Smooth muscle cell (in vitro differentiated cells): ENCODE measurements around the gene PHF21B. TPM values are rescaled to one million over a fixed set of nuclear protein-coding genes. Genes with fewer than 3 reads are reported as not detected.

Source experiments
- DNase-seq: peaks from one replicate; lab custom pipeline; 2025; ENCODE audit not compliant: unreplicated experiment; lab: John Stamatoyannopoulos, UW
- H2AFZ ChIP-seq: fragments of 200-600 bp; sonication (generic); 2 replicates; pipeline ENCODE4 v1.6.0; 2016; ENCODE audit warnings: antibody characterized with exemption, low read depth, mild to moderate bottlenecking
- H3F3A ChIP-seq: fragments of 200-600 bp; sonication (generic); 2 replicates; pipeline ENCODE4 v1.6.0; 2017; ENCODE audit warnings: antibody characterized with exemption, low read depth
- H3K27ac ChIP-seq: fragments of 200-600 bp; sonication (generic); 2 replicates; pipeline ENCODE4 v1.5.1; 2016; ENCODE audit warnings: low read depth, mild to moderate bottlenecking
- H3K27me3 ChIP-seq: fragments of 200-600 bp; sonication (generic); 2 replicates; pipeline ENCODE4 v1.6.1; 2016; ENCODE audit warnings: low read depth, mild to moderate bottlenecking
- H3K36me3 ChIP-seq: fragments of 200-600 bp; sonication (generic); 2 replicates; pipeline ENCODE4 v1.5.1; 2016; ENCODE audit warnings: low read depth
- H3K4me1 ChIP-seq: fragments of 200-600 bp; sonication (generic); 2 replicates; pipeline ENCODE4 v1.5.1; 2016; ENCODE audit warnings: low read depth
- H3K4me2 ChIP-seq: fragments of 200-600 bp; sonication (generic); 2 replicates; pipeline ENCODE4 v1.6.0; 2016; ENCODE audit warnings: mild to moderate bottlenecking
- H3K4me3 ChIP-seq: fragments of 200-600 bp; sonication (generic); 2 replicates; pipeline ENCODE4 v1.5.1; 2016; ENCODE audit warnings: mild to moderate bottlenecking
- H3K79me2 ChIP-seq: fragments of 200-600 bp; sonication (generic); 2 replicates; pipeline ENCODE4 v1.6.0; 2016; ENCODE audit warnings: low read depth, mild to moderate bottlenecking
- H3K9ac ChIP-seq: fragments of 200-600 bp; sonication (generic); 2 replicates; pipeline ENCODE4 v1.6.0; 2016; ENCODE audit warnings: low read depth
- H3K9me3 ChIP-seq: fragments of 200-600 bp; sonication (generic); replicated peaks from 2 replicates; pipeline ENCODE4 v1.5.1; 2016; ENCODE audit warnings: low read depth
- H4K20me1 ChIP-seq: fragments of 200-600 bp; sonication (generic); 2 replicates; pipeline ENCODE4 v1.6.0; 2016; ENCODE audit warnings: low read depth
- WGBS: methylation state at CpG from one replicate; pipeline ENCODE4 v1.1.7; 2016; ENCODE audit warnings: low lambda C conversion rate; 5-methylcytosine and 5-hydroxymethylcytosine counted together
- polyA plus RNA-seq: library from polyadenylated mRNA; unstranded; fragments of >200 nt; fragmentation: Nextera tagmentation; extraction: Ambion mirVana; gene quantifications from 2 replicates; pipeline ENCODE4 v1.2.1, GENCODE V29; 2016
- total RNA-seq: library from RNA; depleted of rRNA; stranded (reverse); fragments of >200 nt; gene quantifications from 2 replicates; pipeline ENCODE4 v1.2.3, GENCODE V29; 2014
- TF ChIP-seq, protein P1 (sequence below): fragments of 200-600 bp; sonication (generic); IDR thresholded peaks from 2 replicates; pipeline ENCODE4 v1.5.1; 2017; ENCODE audit warnings: borderline replicate concordance, mild to moderate bottlenecking, antibody characterized with exemption; ENCODE audit not compliant: insufficient read depth, poor library complexity, severe bottlenecking

Gene PHF21B
- total and polyA plus RNA-seq, 2 experiments from 2014 or later = 0.13 TPM

DNA sequence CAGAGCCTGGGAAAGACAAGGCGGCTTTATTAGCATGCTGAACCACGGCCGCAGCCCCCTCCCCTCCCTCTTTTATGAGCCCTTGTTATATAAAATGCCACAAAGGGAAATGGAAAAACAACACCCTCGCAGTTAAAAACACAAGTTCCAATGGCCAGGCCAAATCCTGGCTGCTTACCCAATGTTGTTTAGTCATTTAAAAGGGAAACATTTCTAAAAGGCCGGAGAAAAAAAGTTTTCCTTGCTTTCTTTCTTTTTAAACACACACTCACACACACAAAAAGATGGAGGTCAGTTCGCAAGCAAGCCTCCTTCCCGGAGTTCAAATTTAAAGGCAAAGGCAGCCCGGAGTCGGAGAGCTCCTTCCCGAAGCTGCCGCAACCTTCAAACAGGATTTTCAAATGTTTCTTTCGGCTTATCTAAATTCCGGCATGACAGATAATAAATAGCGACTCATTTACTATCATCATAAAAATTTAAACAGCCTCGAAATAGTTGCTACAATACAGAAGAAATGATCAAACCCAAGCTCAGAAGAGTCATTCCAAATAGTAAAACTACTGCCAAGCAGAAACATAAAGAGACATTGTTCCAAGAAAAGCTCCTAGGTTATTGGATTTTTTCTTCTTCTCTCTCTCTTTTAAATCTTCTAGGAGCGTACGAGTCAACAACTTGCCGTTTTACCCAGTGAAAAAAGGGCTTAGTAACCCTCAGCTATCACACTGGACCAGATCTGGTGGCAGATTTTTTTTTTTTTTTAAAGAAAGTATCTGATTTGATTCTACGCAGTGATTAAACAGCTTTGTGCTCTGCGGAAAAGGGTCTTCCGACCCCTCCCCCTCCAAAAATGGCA is 3.5 kb downstream of the PHF21B start:
- peaks cover 6% of the 10 kb centered on the region for H3K4me1 ChIP-seq
- no peaks in the 10 kb centered on the region for H3K27me3 ChIP-seq
- DNase-seq = no peak
- H3K36me3 ChIP-seq = no peaks in the 10 kb centered on the region
- peak overlapping the region; percentile 14 for H3K27ac ChIP-seq
- no peaks in the 10 kb centered on the region for H4K20me1 ChIP-seq
- TF ChIP-seq, protein P1, sequence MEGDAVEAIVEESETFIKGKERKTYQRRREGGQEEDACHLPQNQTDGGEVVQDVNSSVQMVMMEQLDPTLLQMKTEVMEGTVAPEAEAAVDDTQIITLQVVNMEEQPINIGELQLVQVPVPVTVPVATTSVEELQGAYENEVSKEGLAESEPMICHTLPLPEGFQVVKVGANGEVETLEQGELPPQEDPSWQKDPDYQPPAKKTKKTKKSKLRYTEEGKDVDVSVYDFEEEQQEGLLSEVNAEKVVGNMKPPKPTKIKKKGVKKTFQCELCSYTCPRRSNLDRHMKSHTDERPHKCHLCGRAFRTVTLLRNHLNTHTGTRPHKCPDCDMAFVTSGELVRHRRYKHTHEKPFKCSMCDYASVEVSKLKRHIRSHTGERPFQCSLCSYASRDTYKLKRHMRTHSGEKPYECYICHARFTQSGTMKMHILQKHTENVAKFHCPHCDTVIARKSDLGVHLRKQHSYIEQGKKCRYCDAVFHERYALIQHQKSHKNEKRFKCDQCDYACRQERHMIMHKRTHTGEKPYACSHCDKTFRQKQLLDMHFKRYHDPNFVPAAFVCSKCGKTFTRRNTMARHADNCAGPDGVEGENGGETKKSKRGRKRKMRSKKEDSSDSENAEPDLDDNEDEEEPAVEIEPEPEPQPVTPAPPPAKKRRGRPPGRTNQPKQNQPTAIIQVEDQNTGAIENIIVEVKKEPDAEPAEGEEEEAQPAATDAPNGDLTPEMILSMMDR = no peak
- H3K4me2 ChIP-seq = peak overlapping the region; percentile 97
- peak overlapping the region; percentile 56 for H2AFZ ChIP-seq
- H3K4me3 ChIP-seq = peak overlapping the region; percentile 73
- H3F3A ChIP-seq = peaks cover 9% of the 10 kb centered on the region
- no peak overlapping the region for H3K9ac ChIP-seq
- H3K9me3 ChIP-seq = no peaks in the 10 kb centered on the region
- H3K79me2 ChIP-seq = no peaks in the 10 kb centered on the region
- 6% methylated on average over 21 of the region's 21 CpGs for WGBS

DNA sequence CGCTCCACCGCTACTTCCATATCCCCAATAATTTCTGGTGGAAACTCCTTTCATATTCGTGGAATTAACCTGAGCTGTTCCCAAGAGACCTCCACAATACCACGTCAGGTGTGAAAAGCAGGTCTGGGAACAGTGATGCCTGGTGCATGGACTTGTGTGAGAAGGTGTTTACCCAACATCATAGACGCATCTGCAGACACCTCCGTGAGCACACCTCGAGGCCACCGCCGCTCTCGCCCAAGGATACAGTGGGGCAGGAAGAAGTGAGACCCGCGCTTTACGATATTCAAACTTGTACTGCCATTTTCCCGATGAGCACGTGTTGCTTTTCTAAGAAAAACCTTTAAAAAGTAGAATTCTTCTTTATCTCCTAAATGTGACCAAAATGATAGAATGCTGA is 8.2 kb downstream of the PHF21B start:
- Histone ChIP-seq H3K9me3 (no peaks in the 10 kb centered on the region), H4K20me1 (no peaks in the 10 kb centered on the region), H3K4me3 (no peak overlapping the region), H3F3A (peaks cover 4% of the 10 kb centered on the region), H2AFZ (no peak overlapping the region), H3K4me2 (no peak overlapping the region), H3K79me2 (no peaks in the 10 kb centered on the region), H3K27me3 (no peaks in the 10 kb centered on the region), H3K4me1 (no peaks in the 10 kb centered on the region), H3K27ac (no peak overlapping the region), H3K9ac (no peak overlapping the region), H3K36me3 (no peaks in the 10 kb centered on the region)
- WGBS = 90% methylated on average over 15 of the region's 15 CpGs
- TF ChIP-seq, protein P1 = no peak
- DNase-seq = no peak

DNA sequence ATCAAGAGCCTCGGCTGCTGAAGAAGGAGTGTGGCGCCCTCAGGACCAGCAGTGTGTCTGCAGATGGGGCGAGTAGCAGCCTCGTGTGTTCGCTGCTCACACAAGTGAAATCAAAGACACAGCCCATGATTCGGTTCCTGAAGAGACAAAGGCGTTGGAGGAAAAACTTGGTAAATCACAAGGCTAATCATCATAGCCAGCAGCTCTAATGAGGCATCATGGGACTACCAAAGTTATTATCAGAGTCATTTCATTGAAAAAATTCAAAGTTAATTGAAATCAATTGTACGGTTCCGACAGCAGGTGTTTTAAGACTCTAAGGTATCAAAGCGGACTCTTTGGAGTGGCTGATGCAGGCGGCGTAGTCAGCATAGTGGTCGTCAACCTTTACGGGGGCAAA is 9.5 kb downstream of the PHF21B start:
- Histone ChIP-seq H3K36me3 (no peaks in the 10 kb centered on the region), H3K4me1 (no peaks in the 10 kb centered on the region), H2AFZ (no peak overlapping the region), H3K4me3 (no peak overlapping the region), H3K9me3 (no peaks in the 10 kb centered on the region), H4K20me1 (no peaks in the 10 kb centered on the region), H3K27ac (no peak overlapping the region), H3K4me2 (no peak overlapping the region), H3F3A (no peaks in the 10 kb centered on the region), H3K27me3 (no peaks in the 10 kb centered on the region), H3K79me2 (no peaks in the 10 kb centered on the region), H3K9ac (no peak overlapping the region)
- 98% methylated on average over 14 of the region's 14 CpGs for WGBS
- TF ChIP-seq, protein P1 = no peak
- DNase-seq = no peak

DNA sequence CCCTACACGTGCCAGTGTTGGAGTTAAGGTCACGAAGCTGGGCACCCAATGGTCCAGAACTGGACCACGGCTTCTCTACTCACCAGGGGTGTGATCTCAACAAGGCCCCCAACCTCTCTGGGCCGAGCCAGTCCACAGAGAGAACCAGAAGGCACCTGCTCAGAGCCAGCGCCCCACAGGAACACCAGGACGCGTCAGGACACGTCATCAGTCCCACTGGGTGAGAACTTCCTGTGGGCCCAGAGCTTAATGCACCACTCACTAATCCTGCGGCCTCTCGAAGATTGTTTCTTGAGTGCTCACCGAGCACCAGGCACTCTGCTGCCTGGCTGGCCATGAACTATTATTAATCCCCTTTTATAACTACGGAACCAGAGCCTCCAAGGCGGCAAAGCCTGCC is 10.1 kb downstream of the PHF21B start:
- no peaks in the 10 kb centered on the region for H3K79me2 ChIP-seq
- TF ChIP-seq, protein P1 = no peak
- H3K36me3 ChIP-seq = no peaks in the 10 kb centered on the region
- H3K4me2 ChIP-seq = no peak overlapping the region
- H4K20me1 ChIP-seq = no peaks in the 10 kb centered on the region
- WGBS = 80% methylated on average over 13 of the region's 13 CpGs
- no peaks in the 10 kb centered on the region for H3K4me1 ChIP-seq
- no peaks in the 10 kb centered on the region for H3F3A ChIP-seq
- H3K27ac ChIP-seq = no peak overlapping the region
- no peak overlapping the region for H3K9ac ChIP-seq
- no peak overlapping the region for H2AFZ ChIP-seq
- H3K9me3 ChIP-seq = no peaks in the 10 kb centered on the region
- no peak for DNase-seq
- no peaks in the 10 kb centered on the region for H3K27me3 ChIP-seq
- H3K4me3 ChIP-seq = no peak overlapping the region
